ENCODE results near the gene CD6.
"Not testable (repeated sequence)": the region's sequence is repeated elsewhere in the genome, so short reads cannot be mapped to it uniquely, and the experiment has no call there.

The CD6 gene

DNA sequence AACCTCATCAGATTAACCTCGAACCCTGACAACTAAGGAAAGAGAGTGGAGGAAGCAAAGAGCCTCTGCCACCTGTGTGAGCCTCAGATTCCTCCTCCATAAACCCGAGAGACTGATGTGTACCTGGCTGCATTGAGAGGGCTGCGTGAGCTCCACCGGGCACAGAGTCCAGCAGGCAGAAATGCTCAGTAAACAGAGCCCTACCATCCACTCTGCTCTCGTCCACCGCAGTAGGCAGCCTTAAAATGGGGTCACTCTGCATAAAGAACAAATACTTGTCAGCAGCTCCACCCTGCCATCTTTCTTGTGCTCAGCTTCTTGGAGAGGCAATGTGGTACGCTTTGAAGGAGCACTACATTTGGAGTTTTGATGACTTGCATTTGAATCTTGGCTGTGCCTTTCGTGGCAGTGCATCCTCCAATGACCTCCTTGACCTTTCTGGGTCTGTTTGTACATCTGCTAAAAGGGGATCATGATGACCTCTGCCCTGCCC, 87.8 kb downstream of the CD6 start:
- no peak for DNase-seq

GRCh38 chr11:61061081-61061826, 89.8 kb downstream of the CD6 start:
- DNase-seq: peak; percentile 98

- no peak for DNase-seq
Observed at GRCh38 chr11:61062181-61062930, 90.9 kb downstream of the CD6 start.

GRCh38 chr11:61065236-61065635, 93.8 kb downstream of the CD6 start:
- DNase-seq: not testable (repeated sequence)

- DNase-seq: no peak
Observed at GRCh38 chr11:61065955-61066638, 94.6 kb downstream of the CD6 start.

- DNase-seq: no peak
Observed at GRCh38 chr11:61066645-61067044, 95.2 kb downstream of the CD6 start.

DNA sequence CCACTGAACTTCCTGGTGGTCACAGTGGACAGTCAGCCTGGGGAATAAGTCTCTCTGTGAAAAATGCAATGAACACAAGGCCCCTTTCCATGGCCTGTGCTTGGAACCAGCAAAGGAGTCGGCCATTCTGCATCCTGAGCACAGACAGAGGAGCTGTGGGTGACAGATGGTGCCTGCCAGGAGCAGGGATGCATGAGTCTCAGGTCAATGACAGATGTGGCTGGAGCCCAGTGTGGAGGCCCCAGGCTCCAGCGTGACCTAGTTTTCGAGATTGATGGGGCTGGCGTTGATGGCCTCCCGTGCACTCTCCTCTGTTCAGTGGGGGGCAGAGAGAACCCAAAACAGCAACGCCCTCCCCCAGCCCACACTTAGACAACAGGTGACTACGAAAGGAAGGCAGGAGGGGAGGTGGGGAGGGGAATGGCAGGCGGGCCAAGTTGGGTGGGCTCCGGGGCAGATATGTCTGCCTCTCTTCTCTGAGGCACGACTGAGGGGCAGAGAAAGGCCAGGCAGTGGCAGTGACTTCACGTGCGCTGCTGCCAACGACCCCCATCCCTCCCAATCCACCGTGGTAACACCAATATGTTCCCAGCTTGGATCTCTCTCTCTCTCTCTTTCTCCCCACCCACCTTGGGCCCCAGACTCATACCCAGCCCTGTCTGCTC, 96.4 kb downstream of the CD6 start:
- no peak for DNase-seq

- no peak for DNase-seq
Observed at GRCh38 chr11:61068581-61068980, 97.1 kb downstream of the CD6 start.

DNA sequence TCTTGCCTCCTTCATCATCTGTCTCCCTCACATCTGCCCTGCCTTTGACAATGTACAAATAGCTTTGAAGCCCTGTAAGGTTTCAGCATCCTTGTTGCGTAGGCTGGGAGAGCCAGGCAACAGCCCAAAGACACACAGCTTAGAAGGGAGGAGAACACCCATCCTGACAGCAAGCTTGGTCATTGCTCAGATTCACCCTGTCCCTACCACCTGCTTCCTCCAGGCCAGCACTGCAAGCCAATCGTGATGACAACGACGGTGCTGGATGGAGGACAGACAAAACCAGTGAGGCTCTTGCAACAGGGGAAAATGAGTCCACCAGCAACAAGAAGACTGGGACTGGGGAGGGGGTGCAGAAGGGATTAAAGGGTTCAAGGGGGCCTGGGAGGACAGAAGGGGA, 97.9 kb downstream of the CD6 start:
- no peak for DNase-seq
